Measurements from ENCODE around the gene SUPT3H.

GRCh38 chr6:44974511-44974910, 403.2 kb downstream of the SUPT3H start:
- TF ChIP-seq, protein P1, sequence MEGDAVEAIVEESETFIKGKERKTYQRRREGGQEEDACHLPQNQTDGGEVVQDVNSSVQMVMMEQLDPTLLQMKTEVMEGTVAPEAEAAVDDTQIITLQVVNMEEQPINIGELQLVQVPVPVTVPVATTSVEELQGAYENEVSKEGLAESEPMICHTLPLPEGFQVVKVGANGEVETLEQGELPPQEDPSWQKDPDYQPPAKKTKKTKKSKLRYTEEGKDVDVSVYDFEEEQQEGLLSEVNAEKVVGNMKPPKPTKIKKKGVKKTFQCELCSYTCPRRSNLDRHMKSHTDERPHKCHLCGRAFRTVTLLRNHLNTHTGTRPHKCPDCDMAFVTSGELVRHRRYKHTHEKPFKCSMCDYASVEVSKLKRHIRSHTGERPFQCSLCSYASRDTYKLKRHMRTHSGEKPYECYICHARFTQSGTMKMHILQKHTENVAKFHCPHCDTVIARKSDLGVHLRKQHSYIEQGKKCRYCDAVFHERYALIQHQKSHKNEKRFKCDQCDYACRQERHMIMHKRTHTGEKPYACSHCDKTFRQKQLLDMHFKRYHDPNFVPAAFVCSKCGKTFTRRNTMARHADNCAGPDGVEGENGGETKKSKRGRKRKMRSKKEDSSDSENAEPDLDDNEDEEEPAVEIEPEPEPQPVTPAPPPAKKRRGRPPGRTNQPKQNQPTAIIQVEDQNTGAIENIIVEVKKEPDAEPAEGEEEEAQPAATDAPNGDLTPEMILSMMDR (conservative IDR thresholded peaks at IDR 0.05 in 1 of 2, IDR thresholded peaks at IDR 0.05 in 1 of 2; ENCODE audit: extremely low read depth in 1 of 2, insufficient read depth in 1 of 2, low read depth in 1 of 2, low read length in 2 of 2): no peak
- TF ChIP-seq EZH2 (IDR thresholded peaks at IDR 0.05; ENCODE audit: borderline replicate concordance, low read length): no peak

Measured in mammary epithelial cell (primary cell).